Measurements from ENCODE around the gene CRB2.
A peak's percentile ranks its signal among the peaks of the same experiment; 100 is the strongest.

Gene CRB2

DNA sequence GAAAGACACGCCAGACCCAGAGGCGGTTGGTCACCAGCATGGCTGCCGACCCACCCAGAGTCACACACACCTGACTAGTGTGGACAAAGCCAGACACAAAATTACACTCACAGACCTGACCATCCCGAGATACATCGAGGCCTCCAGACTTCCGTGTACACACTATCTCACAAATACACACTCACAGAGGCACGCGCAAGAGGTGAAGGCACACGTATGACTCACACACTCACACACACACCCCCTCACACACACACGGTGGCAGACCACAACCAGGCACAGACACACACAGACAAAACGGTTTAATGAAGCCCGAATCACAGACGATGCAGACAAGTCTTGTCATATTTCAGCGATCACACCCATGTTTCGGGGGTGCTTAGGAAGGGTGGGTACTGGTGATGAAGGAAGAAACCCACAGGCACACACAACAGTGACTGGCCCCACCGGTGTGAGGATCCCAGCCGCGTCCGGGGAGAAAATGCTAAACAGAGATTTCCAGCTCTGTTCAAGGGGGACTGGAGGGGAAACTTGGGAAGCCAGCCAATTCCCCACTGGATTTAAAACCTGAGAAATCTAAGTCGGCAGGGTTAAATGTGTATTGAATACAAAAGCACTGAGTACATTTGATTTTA, 51.3 kb downstream of the CRB2 start:
- DNase-seq (ENCODE audit: low spot score in 2 of 2), result no peak
- H3K36me3 Mint-ChIP-seq, result no peaks in the 10 kb centered on the region
- no peak for ATAC-seq
- H3K4me3 Mint-ChIP-seq, result no peak overlapping the region
- no peaks in the 10 kb centered on the region for H3K9me3 Mint-ChIP-seq
- peaks cover 8% of the 10 kb centered on the region for H3K4me1 Mint-ChIP-seq
- no peak overlapping the region for H3K27ac Mint-ChIP-seq

DNA sequence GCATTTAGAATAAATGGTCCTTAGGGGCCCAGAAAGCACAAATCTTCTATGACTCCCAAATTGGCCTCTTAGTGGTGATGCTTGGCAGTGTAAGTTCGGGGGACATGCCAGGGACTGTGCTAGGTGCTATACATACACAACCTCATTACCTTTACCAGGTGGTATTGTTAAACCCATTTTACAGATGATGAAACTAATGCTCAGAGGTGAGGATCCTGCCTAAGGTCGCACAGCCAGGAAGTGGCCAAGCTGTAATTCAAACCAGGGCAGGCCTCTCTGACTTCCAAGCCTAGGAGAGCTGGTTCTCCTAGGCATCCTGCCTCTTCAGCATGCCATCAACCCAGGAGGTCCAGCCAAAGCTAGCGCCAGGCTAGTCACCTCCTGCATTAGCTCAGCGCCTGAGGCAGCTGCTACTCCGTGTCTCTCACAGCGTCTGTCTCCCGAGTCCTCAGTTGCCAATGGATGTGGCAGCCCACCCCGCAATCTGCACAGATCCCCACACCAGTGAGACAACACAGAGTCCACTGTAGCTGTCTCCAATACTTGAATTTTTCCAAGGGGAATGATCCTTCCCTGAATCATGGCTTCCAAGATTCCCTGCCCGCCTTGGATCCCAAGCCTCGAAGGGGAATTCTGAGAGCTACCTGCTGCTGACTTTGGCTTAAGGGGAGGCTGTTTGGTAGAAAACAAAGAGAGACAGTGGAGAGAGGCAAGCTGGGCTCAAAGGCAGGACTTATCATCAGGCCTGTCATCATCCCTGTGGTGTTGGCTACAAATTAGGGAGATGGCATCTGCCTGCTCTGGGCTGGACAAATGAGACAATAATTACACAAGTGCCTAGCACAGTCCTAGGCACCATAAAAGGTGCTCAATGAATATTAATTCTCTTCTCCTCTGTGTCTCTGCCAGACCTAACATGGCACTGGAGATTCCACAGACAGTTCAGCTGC, 52.6 kb downstream of the CRB2 start:
- Mint-ChIP-seq H3K4me1 (peaks cover 8% of the 10 kb centered on the region), H3K4me3 (no peak overlapping the region), H3K9me3 (no peaks in the 10 kb centered on the region), H3K36me3 (no peaks in the 10 kb centered on the region), H3K27ac (no peak overlapping the region)
- ATAC-seq (no peak), DNase-seq (ENCODE audit: low spot score in 2 of 2) (no peak)

DNA sequence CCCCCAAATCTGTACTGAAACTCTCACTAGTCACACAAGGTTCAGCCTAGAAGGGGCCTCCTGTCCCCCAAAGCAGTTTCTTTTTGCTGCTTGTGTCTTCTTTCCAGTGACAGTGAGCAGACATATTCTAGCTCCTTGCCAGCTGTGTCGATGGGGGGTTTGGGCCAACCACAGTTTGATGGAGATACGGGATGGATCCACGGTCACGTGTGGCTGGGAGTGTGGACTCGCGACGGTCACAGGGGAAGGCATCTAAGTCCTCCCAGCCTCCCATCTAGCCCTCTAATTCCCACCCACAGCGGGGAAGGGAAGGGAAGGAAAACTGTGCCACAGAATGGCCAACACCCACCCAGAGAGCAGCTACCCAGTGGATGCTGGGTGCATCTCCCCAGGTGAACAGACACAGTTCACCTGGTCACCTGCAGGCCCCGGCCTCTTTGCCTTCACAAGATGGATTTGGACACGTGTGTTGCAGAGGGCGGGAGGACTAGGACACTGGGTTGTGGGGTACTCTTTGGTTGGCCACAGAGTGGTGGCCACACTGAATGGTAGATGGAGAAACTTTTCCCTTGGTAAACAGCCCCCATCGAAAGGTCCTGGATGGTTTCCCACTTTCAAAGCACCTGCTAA, 54.4 kb downstream of the CRB2 start:
- ATAC-seq, result no peak

DNA sequence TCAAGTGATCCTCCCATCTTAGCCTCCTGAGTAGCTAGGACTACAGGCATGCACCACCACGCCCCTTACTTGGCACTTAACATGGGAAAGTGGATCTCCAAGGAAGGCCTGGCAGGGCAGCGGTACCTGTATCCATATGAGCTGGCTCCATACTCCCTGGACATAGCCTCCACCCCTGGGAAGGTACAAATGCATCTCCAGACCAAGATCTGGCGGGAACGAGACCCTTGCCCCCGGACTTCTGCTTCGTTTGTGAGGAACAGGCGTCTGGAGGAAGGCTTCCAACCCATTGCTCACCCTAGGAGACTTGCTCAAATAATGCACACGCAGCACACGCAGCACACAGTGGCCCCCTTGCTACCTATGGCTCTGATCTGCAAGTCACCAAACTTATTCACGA, 55.2 kb downstream of the CRB2 start:
- Mint-ChIP-seq H3K36me3 (no peaks in the 10 kb centered on the region), H3K27ac (no peak overlapping the region), H3K9me3 (no peaks in the 10 kb centered on the region), H3K4me1 (peaks cover 8% of the 10 kb centered on the region), H3K4me3 (no peak overlapping the region)
- DNase-seq (ENCODE audit: low spot score in 2 of 2), result no peak
- no peak for ATAC-seq

More for the DNA sequence above, 54.4 kb downstream of the CRB2 start:
- no peak overlapping the region for H3K4me3 Mint-ChIP-seq
- peaks cover 8% of the 10 kb centered on the region for H3K4me1 Mint-ChIP-seq
- no peak overlapping the region for H3K27ac Mint-ChIP-seq
- no peaks in the 10 kb centered on the region for H3K36me3 Mint-ChIP-seq
- no peak for DNase-seq (ENCODE audit: low spot score in 2 of 2)
- no peaks in the 10 kb centered on the region for H3K9me3 Mint-ChIP-seq

DNA sequence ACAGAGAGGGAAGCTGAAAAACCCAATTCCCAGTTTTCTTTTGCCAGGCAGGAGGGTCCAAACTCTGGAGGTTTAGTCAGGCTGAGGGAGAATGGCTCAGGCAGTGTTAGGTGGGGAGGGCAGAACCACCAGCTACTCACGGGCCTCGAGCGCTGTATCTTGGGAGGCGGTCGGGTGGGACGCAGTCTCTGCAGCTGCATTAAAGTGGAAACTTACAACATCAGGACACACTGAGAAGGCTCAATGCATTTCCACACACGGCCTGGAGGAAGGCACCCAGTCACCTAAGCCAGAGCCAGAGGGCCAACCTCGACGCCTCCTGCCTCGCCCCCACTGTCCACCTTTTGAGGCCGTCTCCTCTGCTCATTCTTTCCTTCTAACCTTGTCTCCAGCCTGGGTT, 55.6 kb downstream of the CRB2 start:
- H3K9me3 Mint-ChIP-seq, result no peaks in the 10 kb centered on the region
- peak overlapping the region; percentile 40 for H3K27ac Mint-ChIP-seq
- ATAC-seq (no peak), DNase-seq (ENCODE audit: low spot score in 2 of 2) (no peak)
- peaks cover 4% of the 10 kb centered on the region for H3K4me1 Mint-ChIP-seq
- H3K4me3 Mint-ChIP-seq, result no peak overlapping the region
- H3K36me3 Mint-ChIP-seq, result no peaks in the 10 kb centered on the region

DNA sequence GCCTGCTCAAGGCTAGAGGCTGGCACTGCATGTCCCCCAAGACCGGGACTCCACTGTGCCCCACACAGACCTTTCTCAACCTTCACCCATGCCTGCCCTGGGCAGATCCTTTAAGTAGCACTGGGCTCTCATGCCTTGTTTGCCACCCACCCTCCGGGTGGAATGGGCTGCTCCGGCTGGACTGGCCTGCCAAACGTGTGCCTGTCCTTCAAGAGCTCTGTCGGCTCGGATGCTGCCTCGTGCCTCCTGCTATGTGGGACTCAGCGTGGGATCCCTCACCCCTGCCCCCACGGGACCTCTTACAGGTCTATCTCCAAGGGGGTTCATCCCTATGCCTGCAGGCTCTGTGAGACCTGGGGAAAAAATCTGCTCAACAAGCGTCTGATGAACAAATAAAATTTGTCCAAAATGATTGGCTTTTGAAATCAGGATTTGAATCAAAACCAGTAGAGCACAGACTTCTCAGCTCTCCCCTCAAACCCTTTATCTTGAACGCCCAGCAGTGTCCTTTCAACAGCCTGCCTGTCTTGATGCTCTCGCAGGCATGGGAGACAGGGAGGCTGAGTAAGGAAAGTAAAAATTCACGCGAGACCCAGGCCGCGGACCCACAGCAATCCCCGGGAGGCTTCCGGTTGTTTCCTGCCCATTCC, 56.3 kb downstream of the CRB2 start:
- no peak for DNase-seq (ENCODE audit: low spot score in 2 of 2)
- no peaks in the 10 kb centered on the region for H3K9me3 Mint-ChIP-seq
- no peak overlapping the region for H3K4me3 Mint-ChIP-seq
- H3K36me3 Mint-ChIP-seq, result no peaks in the 10 kb centered on the region
- H3K4me1 Mint-ChIP-seq, result no peaks in the 10 kb centered on the region
- H3K27ac Mint-ChIP-seq, result peak overlapping the region; percentile 40
- peak; percentile 24 for ATAC-seq

DNA sequence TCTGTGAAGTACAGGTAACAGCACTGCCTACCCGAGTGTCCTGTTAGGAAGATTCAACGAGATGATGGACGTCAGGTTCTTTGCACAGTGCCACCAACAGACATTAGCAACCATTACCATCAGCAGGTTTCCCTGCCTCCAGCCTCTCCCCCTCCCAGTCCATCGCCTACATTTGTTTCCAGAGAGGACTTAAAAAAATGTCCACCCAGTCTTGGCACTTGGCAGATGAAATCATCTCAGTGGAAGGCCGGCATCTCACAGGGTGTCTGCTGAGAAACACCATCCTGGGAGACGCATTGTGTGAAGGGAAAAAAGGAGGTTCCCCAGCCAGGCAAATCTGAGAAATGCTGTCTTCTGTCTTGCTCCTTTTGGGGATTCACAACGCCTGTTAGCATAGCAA, 58.2 kb downstream of the CRB2 start:
- Mint-ChIP-seq H3K4me1 (no peaks in the 10 kb centered on the region), H3K9me3 (no peaks in the 10 kb centered on the region), H3K27ac (peak overlapping the region; percentile 11), H3K36me3 (no peaks in the 10 kb centered on the region), H3K4me3 (no peak overlapping the region)
- DNase-seq (ENCODE audit: low spot score in 2 of 2), result no peak
- ATAC-seq, result no peak

DNA sequence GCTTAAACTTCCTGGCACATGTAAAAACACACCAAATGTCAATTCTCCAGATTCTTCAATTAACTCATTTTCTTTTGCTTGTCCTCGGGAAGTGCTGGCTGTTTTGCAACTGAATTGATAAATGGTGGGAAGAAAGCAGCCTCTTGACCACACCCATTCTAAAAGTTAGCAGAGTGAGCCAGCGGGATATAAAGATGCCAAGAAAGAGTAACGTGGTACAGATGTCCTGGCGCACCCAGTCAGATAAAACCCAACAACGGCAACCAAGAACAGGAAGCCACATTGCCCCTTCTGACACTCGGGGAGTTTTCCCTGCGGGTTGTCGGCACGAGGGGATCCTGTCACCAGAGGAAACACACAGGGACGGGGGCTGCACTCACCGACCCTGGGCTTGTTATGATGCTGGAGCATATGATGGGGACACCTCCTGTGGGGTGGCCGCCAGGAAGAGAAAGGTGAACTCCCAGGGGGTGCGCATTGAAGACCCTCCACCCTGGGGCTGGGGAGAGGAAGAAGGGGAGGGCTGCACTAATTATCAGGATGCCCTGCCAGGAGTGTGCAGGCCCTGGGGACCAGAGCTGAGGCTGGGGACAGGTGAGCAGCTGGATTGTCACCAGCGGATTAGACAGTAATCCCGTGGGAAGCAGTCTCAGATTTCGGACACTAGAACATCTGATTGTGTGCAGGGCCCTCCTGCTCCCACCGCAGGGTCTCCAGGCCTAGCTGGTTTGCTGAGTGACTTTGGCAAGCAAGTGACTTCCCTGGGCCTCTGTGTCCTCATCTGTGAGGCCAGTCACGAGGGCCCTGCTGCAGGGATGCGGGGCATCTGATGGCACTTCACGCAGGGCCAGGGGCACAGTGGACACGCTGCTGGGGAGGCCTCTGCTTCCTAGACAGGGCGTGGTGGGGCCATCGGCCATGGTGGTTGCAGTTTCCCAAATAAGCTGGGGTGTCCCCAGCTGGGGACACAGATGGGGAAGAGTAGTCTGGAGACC, 59.2 kb downstream of the CRB2 start:
- no peak for DNase-seq (ENCODE audit: low spot score in 2 of 2)
- peak overlapping the region; percentile 18 for H3K27ac Mint-ChIP-seq
- ATAC-seq, result no peak

DNA sequence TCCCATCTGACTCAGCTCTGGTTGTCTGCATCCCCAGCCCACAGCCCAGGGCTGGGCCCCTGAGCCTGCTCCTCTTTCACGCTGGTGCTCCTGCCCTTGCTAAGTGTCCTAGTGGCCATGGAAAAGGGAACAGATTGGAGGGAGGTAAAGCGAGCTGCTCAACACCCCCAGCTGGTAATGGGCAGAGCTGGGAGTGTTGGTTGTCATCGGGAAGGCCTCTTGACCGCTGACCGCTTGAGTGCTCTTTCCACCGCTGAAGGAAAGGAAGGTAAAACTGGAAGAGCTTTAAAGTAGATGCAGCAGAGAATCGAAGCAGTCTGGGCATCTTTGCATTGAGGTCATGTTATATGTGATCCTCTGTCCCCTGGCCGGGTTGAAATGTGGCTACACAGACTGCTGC, 60.2 kb downstream of the CRB2 start:
- H3K36me3 Mint-ChIP-seq, result no peaks in the 10 kb centered on the region
- no peaks in the 10 kb centered on the region for H3K9me3 Mint-ChIP-seq
- peak overlapping the region; percentile 18 for H3K27ac Mint-ChIP-seq
- no peak overlapping the region for H3K4me3 Mint-ChIP-seq
- DNase-seq (ENCODE audit: low spot score in 2 of 2) (no peak), ATAC-seq (no peak)
- no peaks in the 10 kb centered on the region for H3K4me1 Mint-ChIP-seq

More for the DNA sequence above, 59.2 kb downstream of the CRB2 start:
- no peaks in the 10 kb centered on the region for H3K36me3 Mint-ChIP-seq
- no peaks in the 10 kb centered on the region for H3K9me3 Mint-ChIP-seq
- H3K4me3 Mint-ChIP-seq, result no peak overlapping the region
- no peaks in the 10 kb centered on the region for H3K4me1 Mint-ChIP-seq

DNA sequence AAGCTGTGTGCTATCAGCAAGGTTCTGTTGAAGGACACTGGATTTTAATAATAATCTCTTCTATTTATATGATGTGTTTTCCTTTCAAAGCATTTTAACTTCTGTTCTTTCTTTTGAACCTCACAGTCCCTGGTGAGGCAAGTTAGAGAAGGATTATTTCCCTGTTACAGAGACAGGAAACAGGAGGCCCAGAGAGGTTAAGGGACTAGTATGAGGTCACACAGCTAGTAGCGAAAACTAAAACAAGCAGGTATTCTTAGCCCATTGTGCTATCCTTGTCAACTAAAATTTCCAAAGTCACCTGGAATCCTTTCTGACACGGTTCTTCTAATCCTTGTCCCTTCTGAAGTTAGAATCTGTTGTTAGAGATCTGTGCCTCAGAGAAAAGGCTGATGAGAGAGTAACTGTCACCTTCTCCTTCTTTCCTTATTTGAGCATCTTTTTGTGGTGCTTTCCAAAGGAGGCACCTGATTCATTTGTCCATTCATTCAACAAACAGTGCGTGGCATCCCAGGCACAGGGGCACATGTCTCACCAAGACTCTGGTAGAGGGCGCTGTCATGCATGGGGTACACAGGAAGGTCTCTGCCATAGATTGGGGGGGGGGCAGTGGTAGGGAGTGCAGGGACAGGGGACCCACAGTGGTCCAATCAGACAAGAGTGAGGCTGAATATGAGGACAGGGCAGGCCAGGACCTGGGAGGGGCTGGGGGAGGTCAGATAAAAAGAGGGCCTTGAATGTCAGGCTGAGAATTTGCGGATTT, 61.5 kb downstream of the CRB2 start:
- Mint-ChIP-seq H3K9me3 (no peaks in the 10 kb centered on the region), H3K27ac (no peak overlapping the region), H3K36me3 (no peaks in the 10 kb centered on the region), H3K4me3 (no peak overlapping the region), H3K4me1 (no peaks in the 10 kb centered on the region)
- no peak for ATAC-seq
- DNase-seq (ENCODE audit: low spot score in 2 of 2), result no peak

DNA sequence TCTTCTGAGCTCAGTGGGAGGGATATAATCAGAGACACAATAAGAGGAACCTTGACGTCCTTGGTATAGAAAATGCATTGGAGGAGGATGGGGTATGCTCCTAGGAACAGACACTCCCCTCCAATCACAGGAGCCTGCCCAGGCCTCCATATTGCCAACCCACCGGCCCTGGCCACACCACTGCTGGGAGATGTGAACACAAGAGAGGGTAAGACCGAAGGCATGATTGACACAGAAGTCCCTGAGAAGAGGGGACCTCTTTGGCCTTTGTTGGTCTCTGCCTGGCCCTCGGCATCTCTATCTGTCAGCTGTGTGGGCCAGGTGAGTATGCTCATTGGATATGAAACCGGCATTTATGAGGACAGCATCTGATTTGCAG, 62.0 kb downstream of the CRB2 start:
- Mint-ChIP-seq H3K4me1 (no peaks in the 10 kb centered on the region), H3K36me3 (no peaks in the 10 kb centered on the region)

DNA sequence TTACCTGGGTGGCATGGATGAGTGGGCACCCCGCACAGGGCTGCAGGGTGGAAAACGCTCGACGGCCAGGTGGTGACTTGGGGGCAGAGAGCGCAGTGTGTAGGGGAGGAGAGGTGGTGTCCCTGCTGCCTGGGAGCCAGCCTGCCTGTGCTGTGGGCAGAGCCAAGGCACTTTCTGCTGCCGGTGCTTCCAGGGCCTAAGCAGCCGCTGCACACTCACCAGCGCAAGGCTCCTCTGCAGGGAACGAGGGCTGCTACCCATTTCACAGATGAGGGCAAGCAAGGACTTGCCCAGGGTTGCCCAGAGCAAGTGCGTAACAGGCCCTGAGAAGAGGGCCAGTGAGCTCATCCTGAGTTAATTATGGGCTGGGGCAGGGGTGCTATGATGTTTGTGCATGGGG, 62.5 kb downstream of the CRB2 start:
- ATAC-seq, result no peak
- no peak for DNase-seq (ENCODE audit: low spot score in 2 of 2)
- Mint-ChIP-seq H3K4me1 (no peaks in the 10 kb centered on the region), H3K27ac (no peak overlapping the region), H3K9me3 (no peaks in the 10 kb centered on the region), H3K4me3 (no peak overlapping the region), H3K36me3 (no peaks in the 10 kb centered on the region)

More for the DNA sequence above, 62.0 kb downstream of the CRB2 start:
- no peaks in the 10 kb centered on the region for H3K9me3 Mint-ChIP-seq
- DNase-seq (ENCODE audit: low spot score in 2 of 2) (no peak), ATAC-seq (no peak)
- no peak overlapping the region for H3K4me3 Mint-ChIP-seq
- H3K27ac Mint-ChIP-seq, result no peak overlapping the region

DNA sequence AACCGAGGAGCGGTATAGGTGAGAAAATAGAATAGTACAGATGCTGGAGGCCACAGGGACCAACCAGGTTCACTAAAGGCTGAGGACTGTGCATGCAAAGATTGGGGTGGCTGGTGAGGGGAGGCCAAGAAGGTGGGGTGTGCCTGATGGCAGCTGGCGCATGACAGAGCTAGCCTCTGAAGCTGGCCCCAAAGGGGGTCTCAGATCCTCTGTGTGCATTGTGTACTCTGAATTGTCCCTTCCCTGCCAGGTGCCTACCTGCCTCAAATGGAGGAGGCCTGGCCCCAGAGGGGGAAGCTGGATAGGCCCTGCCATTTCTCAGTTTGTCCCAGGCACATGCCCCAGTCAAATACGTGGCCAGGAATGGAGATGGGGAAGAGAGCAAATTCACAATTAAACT, 63.1 kb downstream of the CRB2 start:
- Mint-ChIP-seq H3K36me3 (no peaks in the 10 kb centered on the region), H3K27ac (no peak overlapping the region), H3K9me3 (no peaks in the 10 kb centered on the region), H3K4me3 (no peak overlapping the region), H3K4me1 (no peaks in the 10 kb centered on the region)
- ATAC-seq (no peak), DNase-seq (ENCODE audit: low spot score in 2 of 2) (no peak)

Measured in stimulated activated effector memory CD8-positive, alpha-beta T cell treated with anti-CD3 and anti-CD28 coated beads, Interleukin-12 subunit alpha, Interleukin-12 subunit beta, amount 100 ng/mL, for 72 hours (primary cell).